Smooth muscle cell (in vitro differentiated cells): ENCODE measurements around the gene SPSB1. TPM values are rescaled to one million over a fixed set of nuclear protein-coding genes. Genes with fewer than 3 reads are reported as not detected.

Experiments
- DNase-seq: peaks from one replicate; lab custom pipeline; 2025; ENCODE audit not compliant: unreplicated experiment; lab: John Stamatoyannopoulos, UW
- H2AFZ ChIP-seq: fragments of 200-600 bp; sonication (generic); 2 replicates; pipeline ENCODE4 v1.6.0; 2016; ENCODE audit warnings: antibody characterized with exemption, low read depth, mild to moderate bottlenecking
- H3F3A ChIP-seq: fragments of 200-600 bp; sonication (generic); 2 replicates; pipeline ENCODE4 v1.6.0; 2017; ENCODE audit warnings: antibody characterized with exemption, low read depth
- H3K27ac ChIP-seq: fragments of 200-600 bp; sonication (generic); 2 replicates; pipeline ENCODE4 v1.5.1; 2016; ENCODE audit warnings: low read depth, mild to moderate bottlenecking
- H3K27me3 ChIP-seq: fragments of 200-600 bp; sonication (generic); 2 replicates; pipeline ENCODE4 v1.6.1; 2016; ENCODE audit warnings: low read depth, mild to moderate bottlenecking
- H3K36me3 ChIP-seq: fragments of 200-600 bp; sonication (generic); 2 replicates; pipeline ENCODE4 v1.5.1; 2016; ENCODE audit warnings: low read depth
- H3K4me1 ChIP-seq: fragments of 200-600 bp; sonication (generic); 2 replicates; pipeline ENCODE4 v1.5.1; 2016; ENCODE audit warnings: low read depth
- H3K4me2 ChIP-seq: fragments of 200-600 bp; sonication (generic); 2 replicates; pipeline ENCODE4 v1.6.0; 2016; ENCODE audit warnings: mild to moderate bottlenecking
- H3K4me3 ChIP-seq: fragments of 200-600 bp; sonication (generic); 2 replicates; pipeline ENCODE4 v1.5.1; 2016; ENCODE audit warnings: mild to moderate bottlenecking
- H3K79me2 ChIP-seq: fragments of 200-600 bp; sonication (generic); 2 replicates; pipeline ENCODE4 v1.6.0; 2016; ENCODE audit warnings: low read depth, mild to moderate bottlenecking
- H3K9ac ChIP-seq: fragments of 200-600 bp; sonication (generic); 2 replicates; pipeline ENCODE4 v1.6.0; 2016; ENCODE audit warnings: low read depth
- H3K9me3 ChIP-seq: fragments of 200-600 bp; sonication (generic); replicated peaks from 2 replicates; pipeline ENCODE4 v1.5.1; 2016; ENCODE audit warnings: low read depth
- H4K20me1 ChIP-seq: fragments of 200-600 bp; sonication (generic); 2 replicates; pipeline ENCODE4 v1.6.0; 2016; ENCODE audit warnings: low read depth
- CTCF ChIP-seq: fragments of 200-600 bp; sonication (generic); IDR thresholded peaks from 2 replicates; pipeline ENCODE4 v1.5.1; 2017; ENCODE audit warnings: borderline replicate concordance, mild to moderate bottlenecking, antibody characterized with exemption; ENCODE audit not compliant: insufficient read depth, poor library complexity, severe bottlenecking
- WGBS: methylation state at CpG from one replicate; pipeline ENCODE4 v1.1.7; 2016; ENCODE audit warnings: low lambda C conversion rate; 5-methylcytosine and 5-hydroxymethylcytosine counted together
- polyA plus RNA-seq: library from polyadenylated mRNA; unstranded; fragments of >200 nt; fragmentation: Nextera tagmentation; extraction: Ambion mirVana; gene quantifications from 2 replicates; pipeline ENCODE4 v1.2.1, GENCODE V29; 2016
- total RNA-seq: library from RNA; depleted of rRNA; stranded (reverse); fragments of >200 nt; gene quantifications from 2 replicates; pipeline ENCODE4 v1.2.3, GENCODE V29; 2014

SPSB1 gene
- total RNA-seq (27.6 and 38.0 TPM in 2 replicates), polyA plus RNA-seq (37.0 and 44.5 TPM in 2 replicates)

- Histone ChIP-seq H3K27ac (peak within 1 kb of the TSS; percentile 82), H3K27me3 (no peaks in the 10 kb centered on the region), H3K4me2 (peak within 1 kb of the TSS; percentile 97), H3K36me3 (no peaks in the 10 kb centered on the region), H2AFZ (peak within 1 kb of the TSS; percentile 79), H4K20me1 (peaks cover 43% of the 10 kb centered on the region), H3F3A (peaks cover 44% of the 10 kb centered on the region), H3K79me2 (peaks cover 44% of the 10 kb centered on the region), H3K4me1 (peaks cover 11% of the 10 kb centered on the region), H3K9me3 (no peaks in the 10 kb centered on the region), H3K4me3 (peak within 1 kb of the TSS; percentile 99), H3K9ac (peak within 1 kb of the TSS; percentile 91)
- no peak for TF ChIP-seq CTCF
- 2% methylated on average over 39 of the region's 119 CpGs for WGBS
- DNase-seq = peak; percentile 71
Measured at GRCh38 chr1:9292361-9293240, at the start of gene SPSB1. SPSB1 (plus strand) TSS chr1:9292894; CDS start chr1:9355892, 62,998 bp downstream.

- Histone ChIP-seq H3K36me3 (no peaks in the 10 kb centered on the region), H2AFZ (no peak overlapping the region), H3K79me2 (no peaks in the 10 kb centered on the region), H3K9me3 (no peaks in the 10 kb centered on the region), H3K27ac (no peak overlapping the region), H4K20me1 (peaks cover 28% of the 10 kb centered on the region), H3F3A (peaks cover 8% of the 10 kb centered on the region), H3K4me1 (peaks cover 5% of the 10 kb centered on the region), H3K9ac (no peak overlapping the region), H3K27me3 (no peaks in the 10 kb centered on the region), H3K4me2 (no peak overlapping the region), H3K4me3 (no peak overlapping the region)
- WGBS = 97% methylated on average over 9 of the region's 9 CpGs
- DNase-seq = no peak
- no peak for TF ChIP-seq CTCF
Measured at GRCh38 chr1:9243066-9243739, 49.5 kb upstream of the SPSB1 start.

GRCh38 chr1:9244501-9245229 is 48.0 kb upstream of the SPSB1 start:
- WGBS = 89% methylated on average over 9 of the region's 9 CpGs
- peaks cover 28% of the 10 kb centered on the region for H4K20me1 ChIP-seq
- H3K79me2 ChIP-seq = no peaks in the 10 kb centered on the region
- peaks cover 7% of the 10 kb centered on the region for H3K4me1 ChIP-seq
- H2AFZ ChIP-seq = no peak overlapping the region
- H3K9me3 ChIP-seq = no peaks in the 10 kb centered on the region
- no peak overlapping the region for H3K4me3 ChIP-seq
- H3K27ac ChIP-seq = no peak overlapping the region
- DNase-seq = no peak
- H3K27me3 ChIP-seq = no peaks in the 10 kb centered on the region
- TF ChIP-seq CTCF = no peak
- H3K9ac ChIP-seq = no peak overlapping the region
- H3K36me3 ChIP-seq = no peaks in the 10 kb centered on the region
- peaks cover 8% of the 10 kb centered on the region for H3F3A ChIP-seq
- no peak overlapping the region for H3K4me2 ChIP-seq
